AG10803 (cell line): ENCODE results near the gene IGFL2.
A peak's percentile ranks its signal among the peaks of the same experiment; 100 is the strongest.

Experiments
- DNase-seq: peaks from one replicate; pipeline ENCODE4 v3.0.0; 2010; ENCODE audit warnings: low read depth
- H3K4me3 ChIP-seq: 2 replicates; pipeline ENCODE4 v1.5.1; 2011; ENCODE audit warnings: mild to moderate bottlenecking, low read length, control low read depth
- CTCF ChIP-seq: conservative IDR thresholded peaks from 2 replicates; pipeline ENCODE4 v1.5.1; 2011; ENCODE audit warnings: mild to moderate bottlenecking, low read length, control low read depth, inconsistent platforms

The IGFL2 gene

GRCh38 chr19:46131485-46132143, 16.4 kb upstream of the IGFL2 start:
- no peak for DNase-seq
- H3K4me3 ChIP-seq, result no peak overlapping the region
- no peak for TF ChIP-seq CTCF

GRCh38 chr19:46132508-46133100, 15.4 kb upstream of the IGFL2 start:
- TF ChIP-seq CTCF, result no peak
- peak overlapping the region; percentile 40 for H3K4me3 ChIP-seq

GRCh38 chr19:46133101-46133627, 14.9 kb upstream of the IGFL2 start:
- DNase-seq, result peak; percentile 96
- peak overlapping the region; percentile 40 for H3K4me3 ChIP-seq
- no peak for TF ChIP-seq CTCF

More at GRCh38 chr19:46132508-46133100, 15.4 kb upstream of the IGFL2 start:
- no peak for DNase-seq

GRCh38 chr19:46133777-46134241, 14.2 kb upstream of the IGFL2 start:
- no peak for DNase-seq

GRCh38 chr19:46134527-46134926, 13.5 kb upstream of the IGFL2 start:
- no peak overlapping the region for H3K4me3 ChIP-seq
- DNase-seq, result peak; percentile 40
- no peak for TF ChIP-seq CTCF

More at GRCh38 chr19:46133777-46134241, 14.2 kb upstream of the IGFL2 start:
- no peak for TF ChIP-seq CTCF
- no peak overlapping the region for H3K4me3 ChIP-seq

GRCh38 chr19:46137915-46138473, 10.0 kb upstream of the IGFL2 start:
- no peak for TF ChIP-seq CTCF
- no peak overlapping the region for H3K4me3 ChIP-seq
- no peak for DNase-seq

- no peak for DNase-seq
- no peak for TF ChIP-seq CTCF
- no peak overlapping the region for H3K4me3 ChIP-seq
Measured at GRCh38 chr19:46141421-46141820, 6.6 kb upstream of the IGFL2 start.
